NCI-H510A treated with DMSO at 0.1 percent for 48 hours (cell line): ENCODE measurements around the gene CTRL.
A peak's percentile ranks its signal among the peaks of the same experiment; 100 is the strongest.
"Not testable (repeated sequence)": the region's sequence is repeated elsewhere in the genome, so short reads cannot be mapped to it uniquely, and the experiment has no call there.

ENCODE experiments used
- DNase-seq: peaks from one replicate; lab custom pipeline; 2025; lab: John Stamatoyannopoulos, UW

The CTRL gene

GRCh38 chr16:67924140-67924906 is 7.3 kb downstream of the CTRL start:
- DNase-seq: no peak

GRCh38 chr16:67923414-67924116 is 8.1 kb downstream of the CTRL start:
- DNase-seq: peak; percentile 37

GRCh38 chr16:67922740-67923139 is 8.9 kb downstream of the CTRL start:
- peak; percentile 51 for DNase-seq

GRCh38 chr16:67922221-67922620 is 9.4 kb downstream of the CTRL start:
- no peak for DNase-seq

DNA sequence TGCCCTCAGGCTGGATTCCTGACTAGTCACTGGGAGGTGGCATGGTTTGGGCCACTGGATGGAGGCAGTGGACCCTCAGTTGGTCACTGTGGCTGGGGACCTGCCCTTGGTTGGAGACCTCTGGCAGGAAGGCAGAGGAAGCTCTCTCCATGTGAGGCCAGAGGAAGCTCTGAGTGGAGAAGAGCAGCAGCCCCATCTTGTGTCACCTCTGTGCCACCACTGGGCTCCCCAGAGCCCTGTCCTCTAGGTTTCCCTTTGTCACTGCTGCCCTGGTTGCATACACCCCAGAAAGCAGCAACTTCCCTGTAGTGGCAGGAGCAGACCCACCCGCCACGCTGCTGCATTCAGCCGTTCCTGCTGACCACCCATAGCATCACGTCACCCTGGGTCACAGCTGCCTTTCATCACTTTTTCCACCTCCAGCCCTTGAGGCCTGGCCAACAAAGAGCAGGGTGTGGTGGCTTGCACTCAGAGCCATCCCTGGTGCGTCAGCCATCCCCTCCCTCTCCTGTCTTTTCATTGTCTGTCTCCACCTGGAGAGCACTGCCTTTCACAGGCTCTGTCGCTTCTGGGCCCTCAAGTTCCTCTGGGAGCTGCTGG is 11.9 kb downstream of the CTRL start:
- no peak for DNase-seq

DNA sequence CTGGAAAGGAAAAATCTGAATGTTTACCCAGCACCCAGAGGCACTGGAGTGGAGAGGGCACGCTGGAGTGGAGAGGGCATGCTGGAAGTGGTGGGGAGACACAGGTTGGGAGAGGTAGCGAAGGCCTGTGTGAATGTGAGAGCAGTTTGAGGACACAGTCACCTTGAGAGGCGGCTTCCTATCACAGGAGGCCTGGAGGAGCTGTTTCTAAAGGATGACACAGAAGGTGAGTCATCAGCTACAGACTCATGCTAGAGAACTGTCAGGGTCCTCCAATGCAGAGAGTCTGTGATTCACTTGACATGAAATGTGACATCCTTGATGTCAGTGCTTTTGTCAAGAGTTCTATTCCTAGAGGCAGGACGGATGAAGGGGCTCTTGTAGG is 13.8 kb downstream of the CTRL start:
- peak; percentile 42 for DNase-seq

GRCh38 chr16:67917140-67917851 is 14.4 kb downstream of the CTRL start:
- no peak for DNase-seq

GRCh38 chr16:67915831-67916723 is 15.6 kb downstream of the CTRL start:
- DNase-seq: no peak

DNA sequence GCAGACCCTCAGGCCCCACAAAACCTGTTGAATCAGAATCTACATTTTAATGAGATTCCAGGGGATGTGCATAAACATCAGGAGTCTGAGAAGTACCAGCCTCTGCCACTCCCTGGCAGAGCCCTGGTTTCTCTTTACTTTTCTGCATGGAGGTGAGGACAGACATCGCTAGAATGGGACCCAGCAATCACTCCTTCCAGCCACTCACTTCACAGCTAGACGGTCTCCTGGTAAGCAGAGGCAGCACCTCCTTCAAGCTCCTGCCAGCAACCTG is 16.2 kb downstream of the CTRL start:
- not testable (repeated sequence) for DNase-seq

GRCh38 chr16:67914758-67915495 is 16.7 kb downstream of the CTRL start:
- no peak for DNase-seq

DNA sequence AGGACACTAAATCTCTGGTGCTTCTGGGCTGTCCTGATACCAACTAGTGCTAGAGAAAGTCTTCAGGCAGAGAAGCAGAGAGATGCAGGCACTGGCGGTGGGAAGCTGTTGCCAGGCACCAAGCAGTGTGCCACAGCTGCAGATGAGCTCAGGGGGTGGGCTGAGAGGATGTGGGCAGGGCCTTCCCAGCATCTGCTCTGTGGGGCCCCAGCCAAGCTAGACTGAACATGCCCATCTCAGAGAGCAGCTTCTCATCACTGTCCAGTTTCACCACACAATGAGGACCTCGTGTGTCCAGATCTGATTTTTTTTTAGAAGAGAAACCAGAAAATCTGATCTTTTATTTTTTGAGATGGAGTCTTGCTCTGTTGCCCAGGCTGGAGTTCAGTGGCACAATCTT is 21.5 kb downstream of the CTRL start:
- DNase-seq: peak; percentile 15

- no peak for DNase-seq
These were observed 22.5 kb downstream of the CTRL start for GRCh38 chr16:67909056-67909742.

DNA sequence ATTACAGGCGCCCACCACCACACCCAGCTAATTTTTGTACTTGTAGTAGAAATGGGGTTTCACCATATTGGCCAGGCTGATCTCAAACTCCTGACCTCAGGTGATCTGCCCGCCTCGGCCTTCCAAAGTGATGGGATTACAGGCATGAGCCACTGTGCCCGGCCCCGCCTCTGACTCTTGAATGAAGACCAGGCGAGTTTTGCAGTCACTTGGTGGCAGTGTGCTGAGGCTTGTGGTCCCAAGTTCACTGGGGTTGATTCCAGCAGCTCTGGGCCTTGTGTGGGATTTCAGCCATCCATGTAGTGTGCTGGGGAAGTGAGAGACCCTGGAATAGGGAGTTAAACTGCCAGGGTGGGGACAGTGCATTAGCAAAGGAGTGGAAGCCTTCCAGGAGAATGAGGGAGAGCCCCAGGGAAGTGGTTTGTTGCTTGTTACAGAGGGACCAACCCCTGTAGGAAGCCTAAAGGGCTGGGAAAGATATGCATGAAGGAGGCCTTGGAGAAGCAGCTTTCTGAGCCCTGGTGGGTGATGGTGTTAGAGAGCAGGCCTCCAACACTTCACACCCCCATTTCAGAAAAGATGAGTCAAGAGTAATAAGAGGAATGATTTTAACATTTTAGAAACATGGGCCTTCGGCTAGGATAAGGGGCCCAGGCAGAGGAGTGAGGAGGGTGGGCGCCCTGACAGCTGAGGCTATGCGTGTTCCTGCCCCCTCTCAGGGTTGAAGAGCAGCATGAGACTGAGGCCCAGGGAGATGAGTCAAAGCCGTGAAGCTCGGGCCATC is 24.1 kb downstream of the CTRL start:
- DNase-seq: no peak

- no peak for DNase-seq
These were observed 28.8 kb downstream of the CTRL start for GRCh38 chr16:67902831-67903230.

DNA sequence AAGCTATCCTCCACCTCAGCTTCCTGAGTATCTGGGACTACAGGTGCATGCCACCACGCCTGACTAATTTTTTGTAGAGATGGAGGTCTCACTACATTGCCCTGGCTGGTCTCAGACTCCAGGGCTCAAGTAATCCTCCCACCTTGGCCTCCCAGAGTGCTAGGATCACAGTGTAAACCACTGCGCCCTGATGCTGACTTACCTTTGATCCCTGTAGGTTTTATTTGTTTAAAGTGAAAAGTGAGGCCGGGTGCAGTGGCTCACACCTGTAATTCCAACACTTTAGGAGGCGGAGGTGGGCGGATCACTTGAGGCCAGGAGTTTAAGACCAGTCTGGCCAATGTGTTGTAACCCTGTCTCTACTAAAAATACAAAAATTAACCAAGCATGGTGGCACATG is 29.9 kb downstream of the CTRL start:
- no peak for DNase-seq

GRCh38 chr16:67897231-67897630 is 34.4 kb downstream of the CTRL start:
- no peak for DNase-seq

DNA sequence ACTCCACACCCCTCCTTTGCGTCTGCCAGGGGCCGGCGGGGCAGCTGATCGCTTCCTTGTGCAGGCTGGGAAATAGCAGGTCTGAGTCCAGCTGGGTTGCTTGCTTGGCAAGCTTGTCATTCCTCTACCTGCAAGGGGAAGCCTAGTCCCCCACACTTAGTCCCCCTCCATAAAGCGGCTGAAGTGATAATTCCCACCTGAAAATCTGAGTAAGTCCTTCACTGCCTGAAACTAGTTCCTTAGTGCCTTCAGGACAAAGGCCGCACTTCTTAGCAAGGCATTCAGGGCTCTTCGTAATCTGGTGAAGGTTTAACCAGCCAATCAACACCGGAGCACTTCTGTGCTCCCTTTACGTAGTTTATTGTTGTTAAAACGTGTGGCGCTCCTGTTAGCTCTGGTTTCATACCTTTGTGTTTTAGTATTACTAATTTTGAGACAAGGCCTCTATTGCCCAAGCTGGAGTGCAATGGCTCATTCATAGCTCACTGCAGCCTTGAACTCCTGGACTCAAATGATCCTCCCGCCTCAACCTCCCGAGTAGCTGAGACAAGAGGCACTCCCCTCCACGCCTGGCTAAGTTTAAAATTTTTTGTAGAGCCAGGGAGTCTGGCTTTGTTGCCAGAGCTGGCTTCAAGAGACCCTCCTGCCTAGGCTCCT is 37.8 kb downstream of the CTRL start:
- no peak for DNase-seq

DNA sequence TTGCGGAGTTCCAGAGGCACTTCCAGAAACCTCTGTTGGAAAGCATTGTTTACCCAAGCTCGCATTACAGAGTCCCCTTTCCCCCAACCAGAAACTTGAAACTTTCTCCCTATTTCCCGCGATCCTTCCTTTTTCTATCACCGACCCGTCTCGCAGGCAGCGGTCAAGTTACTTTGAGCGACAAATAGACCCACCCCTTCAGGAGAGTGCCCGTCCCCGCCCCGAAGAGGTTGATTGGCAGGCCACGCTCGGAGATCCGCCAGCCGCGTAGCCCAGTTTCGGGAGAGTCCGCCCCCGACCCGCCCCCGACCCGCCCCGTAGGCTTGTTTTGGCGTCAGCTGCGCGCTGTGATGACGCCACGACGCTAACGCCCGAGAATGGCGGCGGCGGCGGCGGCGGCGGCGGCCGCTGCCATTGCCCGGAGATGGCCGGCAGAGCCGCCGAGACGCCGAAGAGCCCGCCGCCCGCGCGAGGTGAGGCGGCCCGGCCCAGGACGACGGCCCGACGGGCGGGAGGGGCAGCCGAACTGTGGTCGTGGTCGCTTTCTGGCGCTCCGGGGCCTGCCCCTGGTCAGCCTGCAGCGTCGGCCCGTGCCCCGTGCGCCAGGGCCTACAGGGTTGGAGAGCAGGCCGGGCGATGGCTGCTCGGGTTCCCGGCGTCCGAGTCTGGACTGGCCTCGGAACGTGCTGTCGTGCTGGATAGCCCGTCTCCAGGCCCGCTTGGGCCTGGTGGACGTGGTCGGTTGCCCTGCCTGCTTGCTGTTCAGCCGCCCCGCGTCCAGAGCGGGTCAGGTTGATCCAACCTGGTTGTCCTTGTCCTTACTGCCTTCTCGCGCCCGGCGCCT is 38.5 kb downstream of the CTRL start, which contains the start of gene PSKH1:
PSKH1 (plus strand) TSS at position 356 of the 844 bp plus-strand sequence. CDS start 15,496 bp downstream, outside the sequence.
- peak; percentile 80 for DNase-seq
